Medulla oblongata (tissue), 1 donor: Measurements from ENCODE around the gene HJURP.

Experiments
- DNase-seq: peaks from one replicate; pipeline ENCODE4 v3.0.0-alpha.2; 2015; ENCODE audit errors: extremely low spot score

HJURP gene

GRCh38 chr2:233814056-233814835 lies 40.1 kb downstream of the HJURP start:
- DNase-seq, result no peak

GRCh38 chr2:233813236-233814055 lies 40.9 kb downstream of the HJURP start:
- no peak for DNase-seq

GRCh38 chr2:233811732-233812131 lies 42.6 kb downstream of the HJURP start:
- no peak for DNase-seq

- no peak for DNase-seq
Measured at GRCh38 chr2:233811087-233811486, 43.2 kb downstream of the HJURP start.

- DNase-seq, result no peak
Measured at GRCh38 chr2:233810385-233810784, 44.0 kb downstream of the HJURP start.

GRCh38 chr2:233807966-233808935 lies 46.1 kb downstream of the HJURP start:
- DNase-seq, result no peak

GRCh38 chr2:233807215-233807865 lies 47.0 kb downstream of the HJURP start:
- DNase-seq, result no peak

- no peak for DNase-seq
Measured at GRCh38 chr2:233803994-233804393, 50.3 kb downstream of the HJURP start.

GRCh38 chr2:233803292-233803911 lies 50.9 kb downstream of the HJURP start:
- no peak for DNase-seq

GRCh38 chr2:233802132-233802815 lies 52.1 kb downstream of the HJURP start:
- no peak for DNase-seq

- no peak for DNase-seq
Measured at GRCh38 chr2:233801357-233802131, 52.8 kb downstream of the HJURP start.

GRCh38 chr2:233800208-233800607 lies 54.1 kb downstream of the HJURP start:
- DNase-seq, result no peak

- no peak for DNase-seq
Measured at GRCh38 chr2:233799716-233800115, 54.6 kb downstream of the HJURP start.

- DNase-seq, result no peak
Measured at GRCh38 chr2:233799087-233799665, 55.2 kb downstream of the HJURP start.

GRCh38 chr2:233798335-233799086 lies 55.8 kb downstream of the HJURP start:
- DNase-seq, result no peak

- DNase-seq, result no peak
Measured at GRCh38 chr2:233796254-233796653, 58.1 kb downstream of the HJURP start.

GRCh38 chr2:233795735-233796171 lies 58.6 kb downstream of the HJURP start:
- no peak for DNase-seq

- DNase-seq, result no peak
Measured at GRCh38 chr2:233794128-233794658, 60.1 kb downstream of the HJURP start.
